GM21447 (cell line): ENCODE measurements around the gene SETD2.
"Not testable (repeated sequence)": the region's sequence is repeated elsewhere in the genome, so short reads cannot be mapped to it uniquely, and the experiment has no call there.

Source experiments
- ATAC-seq: cut with Tn5 transposase; IDR thresholded peaks from one replicate; pipeline ENCODE4 v1.9.1; 2021; ENCODE audit not compliant: unreplicated experiment

The SETD2 gene

GRCh38 chr3:47108546-47108945 is 55.4 kb downstream of the SETD2 start:
- ATAC-seq: no peak

GRCh38 chr3:47104259-47104658 is 59.7 kb downstream of the SETD2 start:
- ATAC-seq: no peak

- no peak for ATAC-seq
These were observed 60.3 kb downstream of the SETD2 start for GRCh38 chr3:47103619-47104018.

DNA sequence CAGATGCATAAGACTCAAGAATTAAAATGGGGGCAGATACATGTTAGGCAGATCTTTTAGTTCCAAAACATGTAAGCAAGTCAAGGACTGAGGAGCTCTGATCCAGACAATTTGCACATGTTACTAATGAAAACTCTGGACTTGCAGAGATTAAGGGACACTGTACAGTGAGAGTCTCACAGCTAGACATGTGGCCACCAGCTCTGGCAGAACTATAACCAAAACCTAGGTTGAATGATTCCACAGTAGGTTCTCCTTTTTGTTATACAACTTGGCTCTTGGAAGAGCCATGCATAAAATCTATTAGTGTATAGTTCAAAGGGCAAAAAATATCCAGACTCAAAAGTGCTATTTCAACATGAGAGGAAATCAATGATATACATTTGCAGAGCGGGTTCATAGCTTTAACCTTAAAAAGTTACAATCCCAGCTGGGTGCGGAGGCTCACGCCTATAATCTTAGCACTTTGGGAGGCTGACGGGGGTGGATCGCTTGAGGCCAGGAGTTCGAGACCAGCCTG is 61.8 kb downstream of the SETD2 start:
- no peak for ATAC-seq

DNA sequence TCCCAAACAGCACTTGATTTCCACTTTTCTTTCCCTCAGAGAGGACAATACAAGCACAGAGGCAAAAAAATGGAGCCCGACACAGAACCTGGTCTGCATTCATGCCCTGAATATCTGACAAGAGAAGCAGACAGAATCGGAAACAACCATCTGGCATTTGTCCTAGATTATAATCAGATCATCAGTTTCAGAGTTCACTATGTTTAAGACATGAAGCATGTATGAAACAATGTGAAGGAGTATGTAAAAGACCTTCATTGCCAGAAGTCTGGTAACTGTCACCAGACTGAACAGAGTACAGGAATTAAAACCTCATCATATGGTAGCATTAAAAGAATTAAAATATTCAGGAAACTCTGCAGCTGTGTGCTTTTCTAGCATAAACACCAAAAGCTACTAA is 65.0 kb downstream of the SETD2 start:
- ATAC-seq: no peak

- ATAC-seq: no peak
These were observed 66.0 kb downstream of the SETD2 start for GRCh38 chr3:47097864-47098263.

GRCh38 chr3:47096959-47097358 is 67.0 kb downstream of the SETD2 start:
- ATAC-seq: no peak

DNA sequence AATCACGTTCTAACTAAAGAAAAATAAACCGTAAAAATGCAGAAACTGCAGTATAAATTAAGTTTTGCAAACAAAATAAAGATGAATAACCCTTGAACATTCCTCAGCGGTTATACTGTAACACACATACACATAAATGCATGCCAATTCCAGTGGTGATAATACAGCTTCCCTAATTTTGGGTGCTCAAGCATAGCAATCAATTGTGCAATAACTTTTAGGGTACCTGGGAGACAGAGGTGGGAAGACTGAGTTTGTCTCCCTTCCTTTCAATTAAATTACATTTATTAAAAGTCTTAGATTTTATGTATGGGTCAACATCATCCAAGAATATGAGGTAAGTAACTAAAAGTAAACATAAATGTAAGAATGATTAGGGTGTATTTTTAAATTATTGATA is 71.8 kb downstream of the SETD2 start:
- no peak for ATAC-seq

- no peak for ATAC-seq
These were observed 74.3 kb downstream of the SETD2 start for GRCh38 chr3:47089630-47090029.

- ATAC-seq: no peak
These were observed 77.8 kb downstream of the SETD2 start for GRCh38 chr3:47086071-47086470.

- ATAC-seq: no peak
These were observed 80.1 kb downstream of the SETD2 start for GRCh38 chr3:47083786-47084185.

GRCh38 chr3:47082519-47082918 is 81.4 kb downstream of the SETD2 start:
- no peak for ATAC-seq

GRCh38 chr3:47079432-47079831 is 84.5 kb downstream of the SETD2 start:
- ATAC-seq: no peak

DNA sequence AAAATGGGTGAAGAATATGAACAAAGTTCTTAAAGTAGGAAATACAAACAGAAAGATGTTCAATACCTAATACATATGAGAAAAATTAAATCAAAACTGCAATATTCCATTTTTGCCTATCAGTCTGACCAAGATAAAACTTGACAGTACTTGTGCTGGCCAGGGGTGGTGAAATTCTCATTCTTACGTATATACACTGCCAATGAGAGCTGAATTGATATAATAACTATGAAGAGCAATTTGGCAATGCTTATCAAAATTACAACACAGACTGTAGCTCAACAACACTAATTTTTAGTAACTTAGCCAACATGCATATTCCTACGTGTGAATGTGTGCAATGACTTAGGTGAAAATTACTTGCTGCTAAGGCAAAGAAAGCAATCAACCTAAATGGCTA is 90.2 kb downstream of the SETD2 start:
- ATAC-seq: no peak

- no peak for ATAC-seq
These were observed 93.1 kb downstream of the SETD2 start for GRCh38 chr3:47070770-47071169.

GRCh38 chr3:47066259-47066658 is 97.7 kb downstream of the SETD2 start:
- ATAC-seq: not testable (repeated sequence)

- no peak for ATAC-seq
These were observed 98.2 kb downstream of the SETD2 start for GRCh38 chr3:47065681-47066080.

DNA sequence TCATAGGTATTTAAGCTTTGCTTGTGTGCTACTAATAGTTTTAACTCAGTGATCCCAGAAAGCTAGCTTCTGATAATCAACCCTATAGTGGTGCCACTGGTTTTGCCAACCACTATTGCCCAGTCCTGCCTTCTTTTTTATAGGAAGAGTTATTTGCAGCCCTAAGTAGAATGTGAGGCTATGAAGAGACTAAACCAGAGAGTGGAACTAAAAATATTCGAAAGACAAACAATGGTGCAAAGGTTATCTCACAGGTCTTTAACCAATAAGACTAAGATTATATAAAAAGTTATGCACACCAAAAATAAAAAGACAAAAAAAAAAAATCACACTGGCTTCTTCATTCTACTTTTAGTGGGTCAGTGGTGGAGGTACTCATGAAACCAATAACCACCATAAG is 98.9 kb downstream of the SETD2 start:
- no peak for ATAC-seq

GRCh38 chr3:47057212-47057671 is 106.7 kb downstream of the SETD2 start:
- no peak for ATAC-seq

DNA sequence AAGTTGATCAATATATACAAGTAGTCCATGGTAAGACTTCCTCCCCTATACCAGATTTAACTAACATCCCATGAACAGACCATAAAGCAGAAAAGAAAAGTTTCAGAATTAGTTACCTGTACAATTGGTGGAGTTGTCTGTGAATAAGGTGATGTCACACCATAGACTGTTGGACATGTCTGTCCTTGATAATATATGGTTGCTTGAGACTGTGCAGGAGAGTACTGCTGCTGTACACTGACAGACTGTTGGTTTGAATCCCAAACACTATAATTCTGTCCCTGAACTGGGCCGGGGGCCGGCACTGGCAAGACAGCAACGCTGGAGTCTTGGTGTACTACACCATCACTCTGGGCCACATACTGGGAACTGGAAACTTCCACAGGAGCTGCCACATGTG is 107.2 kb downstream of the SETD2 start:
- ATAC-seq: no peak

GRCh38 chr3:47054412-47054811 is 109.5 kb downstream of the SETD2 start:
- ATAC-seq: no peak

DNA sequence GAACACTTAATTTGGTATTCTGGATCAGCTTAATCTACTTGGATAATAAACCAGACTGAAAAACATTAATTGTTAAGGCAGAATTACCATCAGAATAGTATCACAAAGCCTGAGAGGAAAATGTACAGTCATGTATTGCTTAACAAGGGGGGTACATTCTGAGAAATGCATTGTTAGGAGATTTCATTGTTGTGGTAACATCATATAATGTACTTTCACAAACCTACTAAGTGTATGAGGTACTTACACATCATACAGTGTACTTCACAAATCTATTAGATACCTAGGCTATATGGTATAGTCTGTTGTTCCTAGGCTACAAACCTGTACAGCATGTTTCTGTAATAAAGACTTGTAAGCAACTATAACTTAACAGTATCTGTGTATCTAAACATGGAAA is 116.2 kb downstream of the SETD2 start:
- no peak for ATAC-seq

GRCh38 chr3:47047069-47047468 is 116.8 kb downstream of the SETD2 start:
- ATAC-seq: no peak
